ENCODE measurements around the gene KIAA1210. TPM values are rescaled to one million over a fixed set of nuclear protein-coding genes. Genes with fewer than 3 reads are reported as not detected.
A peak's percentile ranks its signal among the peaks of the same experiment; 100 is the strongest.

The KIAA1210 gene
- total RNA-seq, 2 donors from 2014 or later = not detected

DNA sequence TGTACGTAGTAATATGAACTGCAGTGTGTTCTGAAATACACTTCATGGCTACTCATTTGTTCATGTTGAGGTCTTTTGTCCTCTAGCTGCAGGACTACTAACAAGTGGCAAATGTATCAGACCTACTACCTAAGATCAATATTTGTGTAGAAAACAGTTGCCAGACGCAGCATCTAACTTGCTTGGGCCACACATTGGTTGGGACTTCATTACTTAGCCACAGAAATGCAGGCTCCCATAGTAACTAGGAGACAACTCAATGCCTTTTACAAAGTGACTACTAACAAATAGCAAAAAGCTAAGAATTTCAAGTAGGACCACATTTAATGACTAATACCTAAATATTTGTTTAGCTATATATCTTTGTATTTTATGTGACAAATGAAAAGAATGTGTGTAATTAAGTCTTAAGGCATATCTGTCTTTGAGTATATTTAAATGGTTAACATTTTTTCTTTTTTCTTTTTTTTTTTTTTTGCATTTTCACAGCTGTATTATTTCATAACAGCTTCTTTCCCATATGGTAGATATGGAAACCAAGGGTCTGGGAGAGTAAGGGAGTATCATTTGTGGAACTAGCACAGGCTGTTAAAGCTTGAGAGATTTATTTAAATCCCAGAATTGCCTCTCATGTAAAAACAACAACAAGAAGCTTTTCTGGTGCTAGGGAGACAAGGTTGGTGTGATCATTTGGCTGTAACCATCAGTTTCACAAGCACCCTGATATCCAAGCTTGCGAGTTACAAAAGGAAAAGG lies 52.2 kb downstream of the KIAA1210 start:
- Mint-ChIP-seq H3K4me1 (ENCODE audit: low read depth) (no peaks in the 10 kb centered on the region), H3K27me3 (ENCODE audit: low read depth) (peaks cover 21% of the 10 kb centered on the region), H3K27ac (no peak overlapping the region), H3K4me3 (no peak overlapping the region), H3K9me3 (no peaks in the 10 kb centered on the region), H3K36me3 (ENCODE audit: insufficient read depth in 2 of 2) (no peaks in the 10 kb centered on the region)
- DNase-seq (no peak), ATAC-seq (replicated peaks in 1 of 2) (no peak)

DNA sequence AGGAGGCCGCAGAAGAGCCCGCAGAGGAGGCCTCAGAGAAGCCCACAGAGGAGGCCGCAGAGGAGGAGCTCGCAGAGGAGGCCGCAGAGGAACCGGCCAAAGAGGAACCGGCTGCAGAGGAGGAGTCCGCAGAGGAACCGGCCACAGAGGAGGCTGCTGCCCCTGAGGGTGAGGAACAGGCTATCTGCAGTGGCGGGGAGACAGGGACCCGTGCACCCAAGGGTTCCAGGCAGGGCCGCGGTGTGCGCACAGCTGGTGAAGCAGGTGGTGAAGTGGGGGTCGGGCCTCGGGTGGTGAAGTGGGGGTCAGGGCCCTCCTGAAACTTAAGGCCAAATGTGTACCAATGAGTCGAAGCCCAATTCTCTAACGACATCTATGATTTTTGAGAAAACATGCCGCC lies 53.7 kb downstream of the KIAA1210 start:
- ATAC-seq (replicated peaks in 1 of 2) (no peak), DNase-seq (no peak)
- H3K9me3 Mint-ChIP-seq = no peaks in the 10 kb centered on the region
- H3K4me3 Mint-ChIP-seq = no peak overlapping the region
- no peaks in the 10 kb centered on the region for H3K4me1 Mint-ChIP-seq (ENCODE audit: low read depth)
- no peaks in the 10 kb centered on the region for H3K36me3 Mint-ChIP-seq (ENCODE audit: insufficient read depth in 2 of 2)
- H3K27me3 Mint-ChIP-seq (ENCODE audit: low read depth) = peaks cover 11% of the 10 kb centered on the region
- H3K27ac Mint-ChIP-seq = no peak overlapping the region

DNA sequence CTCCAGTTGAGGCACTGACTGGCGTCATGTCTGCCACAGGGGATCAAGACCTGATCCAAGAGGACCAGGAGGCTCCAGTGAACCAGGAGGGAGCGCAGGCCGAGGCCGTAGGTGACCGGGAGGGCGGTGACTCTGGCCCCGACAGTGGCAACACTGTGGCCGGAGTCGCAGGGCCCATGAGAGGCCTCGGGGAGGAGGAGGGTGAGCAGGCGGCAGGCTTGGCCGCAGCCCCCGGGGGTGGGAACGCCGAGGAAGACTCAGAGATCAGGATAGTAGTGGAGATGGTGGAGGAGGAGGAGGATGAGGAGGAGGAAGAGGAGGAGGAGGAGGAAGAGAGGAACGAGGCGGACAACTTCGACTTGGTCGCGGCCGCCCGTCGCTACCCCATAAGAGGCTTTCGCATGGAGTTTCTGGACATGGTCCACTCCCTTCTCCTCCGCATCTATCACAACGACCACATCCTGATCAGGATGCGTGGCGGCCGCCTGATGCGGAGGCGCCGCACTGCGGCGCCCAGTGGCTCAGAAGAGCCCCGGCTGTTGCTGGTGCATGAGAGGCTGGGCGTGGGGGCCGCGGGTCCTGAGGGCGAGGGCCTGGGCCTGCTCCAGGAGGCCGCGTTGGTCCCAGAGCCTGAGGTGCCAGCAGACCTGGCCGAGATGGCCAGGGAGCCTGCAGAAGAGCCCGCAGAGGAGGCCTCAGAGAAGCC lies 54.3 kb downstream of the KIAA1210 start:
- H3K27ac Mint-ChIP-seq = no peak overlapping the region
- H3K4me1 Mint-ChIP-seq (ENCODE audit: low read depth) = no peaks in the 10 kb centered on the region
- H3K4me3 Mint-ChIP-seq = no peak overlapping the region
- no peak for ATAC-seq (replicated peaks in 1 of 2)
- DNase-seq = no peak
- no peaks in the 10 kb centered on the region for H3K9me3 Mint-ChIP-seq
- H3K36me3 Mint-ChIP-seq (ENCODE audit: insufficient read depth in 2 of 2) = no peaks in the 10 kb centered on the region
- peaks cover 7% of the 10 kb centered on the region for H3K27me3 Mint-ChIP-seq (ENCODE audit: low read depth)

DNA sequence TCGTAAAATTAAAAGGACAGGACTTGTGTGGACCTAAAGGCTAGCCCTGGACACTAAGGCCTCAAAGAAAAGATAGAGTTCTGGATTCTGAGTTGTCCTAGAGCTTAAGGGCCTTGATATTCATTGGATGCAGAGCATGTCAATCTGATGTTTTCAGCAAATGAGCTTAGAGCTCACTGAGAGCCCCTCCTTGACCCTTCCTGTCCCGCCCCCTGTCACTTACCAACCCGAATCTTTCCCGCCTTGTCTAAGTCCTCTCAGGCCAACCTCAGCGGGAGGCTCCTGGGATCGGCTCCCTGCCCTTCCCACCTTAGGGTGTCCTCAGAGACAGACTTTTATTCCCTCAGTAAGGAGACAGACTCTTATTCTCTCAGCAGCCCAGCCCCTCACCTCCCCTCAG lies 54.9 kb downstream of the KIAA1210 start, which contains the start of gene CT47C1:
Gene CT47C1, plus strand, starts transcription at position 250 of the 400 bp plus-strand sequence. CDS start 233 bp downstream, outside the sequence.
- DNase-seq = no peak
- Mint-ChIP-seq H3K9me3 (no peaks in the 10 kb centered on the region), H3K27me3 (ENCODE audit: low read depth) (peaks cover under 1% of the 10 kb centered on the region), H3K4me1 (ENCODE audit: low read depth) (no peaks in the 10 kb centered on the region), H3K27ac (no peak within 1 kb of the TSS), H3K4me3 (no peak within 1 kb of the TSS), H3K36me3 (ENCODE audit: insufficient read depth in 2 of 2) (no peaks in the 10 kb centered on the region)
- ATAC-seq (replicated peaks in 1 of 2) = no peak

DNA sequence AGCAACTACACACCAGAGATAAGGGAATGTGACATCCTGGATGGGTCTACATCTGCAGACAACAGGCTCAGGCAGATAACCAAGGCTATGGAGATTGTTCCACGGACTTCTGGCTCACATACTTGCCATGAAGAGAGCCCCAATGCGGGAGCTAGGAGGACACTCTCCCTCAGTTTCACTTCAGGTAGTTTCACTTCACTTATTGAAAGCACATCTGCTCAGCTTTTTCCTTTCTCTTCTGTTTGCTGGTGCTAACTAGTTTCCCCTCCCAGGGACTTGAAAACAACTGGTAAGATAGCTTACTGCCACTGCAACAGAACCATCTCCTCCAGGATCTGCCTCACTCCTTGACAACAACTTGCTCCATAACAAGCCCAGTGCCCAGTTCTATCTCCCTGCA lies 56.2 kb downstream of the KIAA1210 start:
- Mint-ChIP-seq H3K27me3 (ENCODE audit: low read depth) (no peaks in the 10 kb centered on the region), H3K4me3 (no peak overlapping the region), H3K36me3 (ENCODE audit: insufficient read depth in 2 of 2) (no peaks in the 10 kb centered on the region), H3K4me1 (ENCODE audit: low read depth) (no peaks in the 10 kb centered on the region), H3K9me3 (no peaks in the 10 kb centered on the region), H3K27ac (no peak overlapping the region)
- ATAC-seq (replicated peaks in 1 of 2) (no peak), DNase-seq (no peak)

DNA sequence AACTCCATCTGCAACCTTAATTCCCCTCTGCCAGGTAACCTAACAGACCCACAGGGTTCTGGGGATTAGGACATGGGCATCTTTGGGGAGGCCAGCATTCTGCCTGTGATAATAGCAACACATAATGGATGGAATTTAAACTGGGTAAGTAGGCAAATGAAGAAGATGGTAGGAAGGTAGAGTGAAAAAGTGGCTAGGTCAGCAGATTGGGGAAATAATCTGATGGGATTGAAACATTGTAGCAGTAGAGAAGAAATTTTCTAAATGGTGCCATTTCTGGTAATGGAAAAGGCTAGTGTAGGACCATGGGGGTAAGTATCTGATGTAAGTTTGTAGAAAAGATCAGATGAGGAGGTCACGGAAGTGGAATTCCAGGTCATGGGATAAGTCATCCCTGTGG lies 57.9 kb downstream of the KIAA1210 start:
- Mint-ChIP-seq H3K9me3 (no peaks in the 10 kb centered on the region), H3K27me3 (ENCODE audit: low read depth) (peaks cover 5% of the 10 kb centered on the region), H3K4me3 (no peak overlapping the region), H3K36me3 (ENCODE audit: insufficient read depth in 2 of 2) (no peaks in the 10 kb centered on the region), H3K27ac (no peak overlapping the region), H3K4me1 (ENCODE audit: low read depth) (no peaks in the 10 kb centered on the region)
- DNase-seq = no peak
- ATAC-seq (replicated peaks in 1 of 2) = no peak

DNA sequence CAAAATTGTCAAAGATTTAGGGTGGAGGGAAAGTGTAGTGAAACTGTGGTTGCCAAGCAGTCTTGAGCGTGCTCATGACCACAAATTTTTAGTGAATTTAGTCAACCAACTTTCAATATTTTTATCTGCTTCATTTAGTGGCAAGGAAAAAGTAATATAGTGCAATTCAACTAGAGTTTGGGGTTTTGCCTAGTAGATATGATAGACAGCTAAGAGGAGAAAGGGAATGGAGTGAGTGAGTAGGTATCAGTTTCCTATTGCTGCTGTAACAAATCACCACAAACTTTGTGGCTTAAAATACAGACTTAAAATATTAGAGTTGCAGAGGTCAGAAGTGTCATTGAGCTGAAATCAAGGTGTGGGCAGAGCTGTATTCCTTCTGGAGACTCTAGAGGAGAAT lies 58.5 kb downstream of the KIAA1210 start:
- Mint-ChIP-seq H3K4me3 (no peak overlapping the region), H3K27me3 (ENCODE audit: low read depth) (peaks cover 11% of the 10 kb centered on the region), H3K4me1 (ENCODE audit: low read depth) (no peaks in the 10 kb centered on the region), H3K27ac (no peak overlapping the region), H3K36me3 (ENCODE audit: insufficient read depth in 2 of 2) (no peaks in the 10 kb centered on the region), H3K9me3 (no peaks in the 10 kb centered on the region)
- DNase-seq = no peak
- peak; percentile 71 to 72 for ATAC-seq (replicated peaks in 1 of 2)

DNA sequence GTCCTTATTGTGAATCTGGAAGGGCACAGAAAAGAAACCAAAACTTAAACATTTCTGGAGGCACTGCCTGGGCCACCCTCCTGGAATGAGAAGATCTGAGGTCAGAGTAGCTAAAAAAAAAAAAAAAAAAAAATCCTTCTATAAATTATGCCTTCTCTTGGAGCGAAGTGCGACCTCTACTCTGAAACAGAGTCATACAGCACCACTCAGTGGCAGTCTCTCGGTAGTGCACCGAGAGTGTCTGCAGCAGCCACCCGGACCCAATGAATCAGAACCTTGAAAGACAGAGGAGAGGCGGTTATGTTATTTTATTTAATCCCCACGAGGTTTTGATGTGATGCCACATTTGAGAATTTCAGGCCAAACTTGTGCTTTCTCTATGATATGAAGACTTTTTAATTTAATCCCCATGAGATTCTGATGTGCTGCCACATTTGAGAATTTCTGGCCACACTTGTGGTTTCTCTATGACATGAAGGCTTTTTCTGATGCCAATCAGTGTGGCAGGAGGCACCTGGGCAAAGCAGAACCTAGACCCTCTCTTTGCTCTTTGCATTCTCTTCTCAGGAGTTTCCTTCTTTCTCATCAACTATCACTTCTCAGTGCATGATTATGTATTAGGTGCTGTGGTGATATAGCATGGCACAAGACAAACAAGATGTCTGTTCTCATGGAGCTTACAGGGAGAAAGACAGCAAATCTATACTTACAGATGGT lies 60.4 kb downstream of the KIAA1210 start:
- Mint-ChIP-seq H3K27ac (no peak overlapping the region), H3K36me3 (ENCODE audit: insufficient read depth in 2 of 2) (no peaks in the 10 kb centered on the region), H3K9me3 (no peaks in the 10 kb centered on the region), H3K27me3 (ENCODE audit: low read depth) (peaks cover 14% of the 10 kb centered on the region), H3K4me3 (no peak overlapping the region), H3K4me1 (ENCODE audit: low read depth) (no peaks in the 10 kb centered on the region)
- peak; percentile 77 to 78 for ATAC-seq (replicated peaks in 1 of 2)
- peak; percentile 51 to 52 for DNase-seq

DNA sequence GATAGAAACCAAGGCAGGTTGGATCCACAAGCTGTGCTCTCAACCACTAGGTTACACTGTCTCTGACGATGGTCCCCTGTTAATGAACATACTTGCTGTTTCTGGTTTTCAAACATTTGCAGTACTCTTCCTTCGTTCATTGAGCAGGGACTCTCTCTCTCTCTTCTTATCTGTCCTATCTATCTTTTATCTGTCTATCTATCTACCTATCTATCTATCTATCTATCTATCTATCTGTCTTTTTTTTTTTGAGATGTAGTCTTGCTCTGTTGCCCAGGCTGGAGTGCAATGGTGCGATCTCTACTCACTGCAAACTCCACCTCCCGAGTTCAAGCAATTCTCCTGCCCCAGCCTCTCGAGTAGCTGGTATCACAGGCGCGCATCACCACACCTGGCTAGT lies 64.2 kb downstream of the KIAA1210 start:
- Mint-ChIP-seq H3K4me1 (ENCODE audit: low read depth) (no peaks in the 10 kb centered on the region), H3K36me3 (ENCODE audit: insufficient read depth in 2 of 2) (no peaks in the 10 kb centered on the region), H3K4me3 (no peak overlapping the region), H3K9me3 (no peaks in the 10 kb centered on the region), H3K27me3 (ENCODE audit: low read depth) (peaks cover 27% of the 10 kb centered on the region), H3K27ac (no peak overlapping the region)
- no peak for DNase-seq
- ATAC-seq (replicated peaks in 1 of 2) = no peak

DNA sequence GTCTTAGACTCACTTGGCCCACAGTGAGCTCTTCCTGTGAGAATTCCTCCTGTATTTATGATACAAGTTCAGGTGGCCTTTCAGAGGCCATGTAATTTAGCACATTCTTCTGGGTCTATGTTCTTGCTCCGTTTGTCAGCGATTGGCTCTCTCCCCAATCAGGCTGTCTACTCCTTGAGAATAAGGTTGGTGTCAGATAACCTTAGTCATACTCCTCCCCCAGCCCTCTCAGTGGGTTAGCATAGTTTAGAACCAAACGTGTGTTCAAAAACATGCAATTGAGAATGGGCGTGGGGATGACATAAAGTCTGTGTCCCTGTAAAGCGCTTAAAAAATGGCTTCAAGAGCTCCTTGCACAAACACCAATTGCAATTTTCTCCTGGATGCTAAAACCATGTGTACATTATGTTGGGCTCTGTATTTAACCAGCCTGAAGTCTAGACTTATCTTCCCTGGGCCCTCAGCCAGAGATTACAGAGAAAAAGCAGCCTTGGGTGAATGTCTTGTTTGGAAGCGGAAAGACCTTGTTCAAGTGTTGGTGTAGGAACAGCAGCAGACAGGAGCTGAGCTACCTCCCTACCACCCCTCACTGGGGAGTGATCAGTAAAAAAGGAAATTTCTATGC lies 64.8 kb downstream of the KIAA1210 start:
- H3K4me1 Mint-ChIP-seq (ENCODE audit: low read depth) = no peaks in the 10 kb centered on the region
- H3K27me3 Mint-ChIP-seq (ENCODE audit: low read depth) = peaks cover 27% of the 10 kb centered on the region
- H3K27ac Mint-ChIP-seq = no peak overlapping the region
- no peaks in the 10 kb centered on the region for H3K36me3 Mint-ChIP-seq (ENCODE audit: insufficient read depth in 2 of 2)
- no peaks in the 10 kb centered on the region for H3K9me3 Mint-ChIP-seq
- ATAC-seq (replicated peaks in 1 of 2) (no peak), DNase-seq (no peak)
- no peak overlapping the region for H3K4me3 Mint-ChIP-seq

DNA sequence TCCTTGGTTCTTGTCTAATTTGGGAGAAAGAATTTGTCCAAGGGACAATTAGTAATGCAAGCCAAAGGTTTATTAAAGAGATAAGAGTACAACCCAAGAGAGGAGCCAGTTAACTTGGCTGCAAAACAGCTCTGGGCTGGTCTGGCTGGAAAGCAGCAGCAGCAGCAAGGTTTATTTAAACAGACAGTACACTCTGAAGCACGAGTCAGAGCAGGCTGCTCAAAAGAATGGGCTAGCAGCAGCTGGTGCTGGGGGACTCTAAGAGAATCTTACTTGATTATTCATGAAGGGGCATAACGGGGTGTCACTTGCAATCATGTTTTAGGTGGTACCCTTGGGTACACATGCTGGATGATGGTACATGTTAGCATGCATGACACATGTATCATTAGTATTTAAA lies 71.9 kb downstream of the KIAA1210 start:
- H3K9me3 Mint-ChIP-seq = no peaks in the 10 kb centered on the region
- DNase-seq = no peak
- H3K27ac Mint-ChIP-seq = no peak overlapping the region
- no peak for ATAC-seq (replicated peaks in 1 of 2)
- H3K4me3 Mint-ChIP-seq = no peak overlapping the region
- no peaks in the 10 kb centered on the region for H3K36me3 Mint-ChIP-seq (ENCODE audit: insufficient read depth in 2 of 2)
- peaks cover 53% of the 10 kb centered on the region for H3K27me3 Mint-ChIP-seq (ENCODE audit: low read depth)
- H3K4me1 Mint-ChIP-seq (ENCODE audit: low read depth) = no peaks in the 10 kb centered on the region

DNA sequence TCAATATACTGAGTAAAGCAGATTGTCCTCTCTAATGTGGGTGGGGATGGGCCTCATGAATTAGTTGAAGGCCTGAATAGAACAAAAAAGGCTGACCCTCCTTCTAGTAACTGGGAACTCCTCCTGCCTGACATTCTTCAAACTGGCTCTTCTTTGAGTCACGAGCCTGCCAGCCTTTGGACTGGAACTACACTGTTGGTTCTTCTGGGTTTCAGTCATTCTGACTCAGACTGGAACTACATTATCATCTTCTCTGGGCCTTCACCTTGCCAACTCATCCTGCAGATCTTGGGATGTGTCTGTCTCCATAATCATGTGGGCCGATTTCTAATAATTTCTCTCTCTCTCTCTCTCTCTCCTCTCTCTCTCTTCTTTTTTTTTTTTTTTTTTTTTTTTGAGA lies 81.7 kb downstream of the KIAA1210 start:
- DNase-seq (no peak), ATAC-seq (replicated peaks in 1 of 2) (peak; percentile 44 to 57)
- H3K4me1 Mint-ChIP-seq (ENCODE audit: low read depth) = no peaks in the 10 kb centered on the region
- no peaks in the 10 kb centered on the region for H3K36me3 Mint-ChIP-seq (ENCODE audit: insufficient read depth in 2 of 2)
- H3K4me3 Mint-ChIP-seq = no peak overlapping the region
- H3K27me3 Mint-ChIP-seq (ENCODE audit: low read depth) = peaks cover 45% of the 10 kb centered on the region
- no peak overlapping the region for H3K27ac Mint-ChIP-seq
- H3K9me3 Mint-ChIP-seq = no peaks in the 10 kb centered on the region

DNA sequence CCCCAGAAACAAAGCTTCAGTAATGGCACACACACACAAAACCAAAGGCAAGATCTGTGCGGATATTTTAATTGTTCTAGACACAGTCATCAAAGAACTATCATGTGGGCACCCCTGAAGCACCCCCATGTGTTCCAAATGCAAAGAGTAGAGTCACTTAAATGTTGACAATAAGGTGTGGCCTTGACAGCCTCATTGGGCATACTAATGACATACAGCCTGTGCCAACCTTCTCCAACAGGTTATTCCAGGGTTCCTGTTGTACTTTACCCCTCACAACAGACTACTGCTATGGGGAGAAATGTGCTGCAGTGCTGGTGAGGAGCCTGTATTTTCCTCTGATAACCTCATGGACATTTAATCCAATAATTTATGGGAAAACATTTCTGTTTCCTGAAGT lies 84.6 kb downstream of the KIAA1210 start:
- peaks cover 33% of the 10 kb centered on the region for H3K27me3 Mint-ChIP-seq (ENCODE audit: low read depth)
- no peaks in the 10 kb centered on the region for H3K36me3 Mint-ChIP-seq (ENCODE audit: insufficient read depth in 2 of 2)
- no peak overlapping the region for H3K27ac Mint-ChIP-seq
- no peak for ATAC-seq (replicated peaks in 1 of 2)
- no peaks in the 10 kb centered on the region for H3K4me1 Mint-ChIP-seq (ENCODE audit: low read depth)
- no peaks in the 10 kb centered on the region for H3K9me3 Mint-ChIP-seq
- DNase-seq = no peak
- H3K4me3 Mint-ChIP-seq = no peak overlapping the region

Measured in activated T-cell treated with anti-CD3 and anti-CD28 coated beads, Interleukin-2, amount 50 U/mL, for 72 hours (primary cell).